G401.6 (cell line): ENCODE data around the gene SEC14L5.
"Not testable (repeated sequence)": the region's sequence is repeated elsewhere in the genome, so short reads cannot be mapped to it uniquely, and the experiment has no call there.

Source experiments
- FAIRE-seq: peaks from 2 replicates; lab custom pipeline; 2012; peaks lifted over from hg19 to GRCh38; lab: Jason Lieb, UNC

Gene SEC14L5

DNA sequence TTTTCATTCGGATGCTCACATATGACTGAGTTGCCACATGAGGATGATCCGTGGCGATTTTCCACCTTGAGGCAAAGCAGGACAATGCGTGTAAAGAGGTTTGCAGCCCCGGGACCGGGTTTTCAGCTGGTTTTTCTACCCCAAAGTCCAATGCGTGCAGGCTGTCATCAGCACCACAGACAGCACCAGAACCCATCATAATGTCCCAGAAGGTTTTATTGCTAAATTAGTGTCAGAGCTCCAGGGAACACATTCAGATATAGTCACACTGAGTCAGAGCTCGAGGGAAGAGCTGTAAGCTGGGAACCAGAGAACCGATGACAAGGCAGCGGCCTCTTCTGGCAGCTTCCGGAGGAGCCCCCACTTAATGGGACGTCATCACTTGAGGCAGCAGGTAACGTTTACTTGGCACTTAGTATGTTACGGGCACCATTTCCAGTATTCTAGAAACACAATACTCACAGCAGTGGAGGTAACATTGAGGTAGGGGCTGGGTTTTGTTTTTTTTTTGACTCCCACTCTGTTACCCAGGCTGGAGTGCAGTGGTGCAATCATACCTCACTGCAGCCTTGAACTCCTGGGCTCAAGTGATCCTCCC lies 84.5 kb downstream of the SEC14L5 start:
- FAIRE-seq, result no peak

- FAIRE-seq, result no peak
Observed at GRCh38 chr16:5044011-5044540, 85.9 kb downstream of the SEC14L5 start.

DNA sequence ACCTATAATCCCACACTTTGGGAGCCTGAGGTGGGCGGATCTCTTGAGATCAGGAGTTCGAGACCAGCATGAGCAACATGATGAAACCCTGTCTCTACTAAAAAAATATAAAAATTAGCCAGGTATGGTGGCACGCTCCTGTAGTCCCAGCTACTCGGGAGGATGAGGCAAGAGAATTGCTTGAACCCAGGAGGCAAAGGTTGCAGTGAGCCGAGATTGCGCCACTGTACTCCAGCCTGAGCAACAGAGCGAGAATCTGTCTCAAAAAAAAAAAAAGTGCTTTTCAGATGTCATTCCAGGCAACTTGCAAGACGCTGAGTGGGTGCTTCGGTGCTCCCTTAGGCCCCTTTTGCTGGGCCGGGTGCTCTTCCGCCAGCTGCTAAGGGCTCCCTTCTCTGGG lies 86.5 kb downstream of the SEC14L5 start:
- FAIRE-seq, result not testable (repeated sequence)

- FAIRE-seq, result no peak
Observed at GRCh38 chr16:5045499-5046115, 87.5 kb downstream of the SEC14L5 start.

GRCh38 chr16:5046914-5047313 lies 88.8 kb downstream of the SEC14L5 start:
- FAIRE-seq, result no peak

GRCh38 chr16:5054876-5055865 lies 97.0 kb downstream of the SEC14L5 start:
- no peak for FAIRE-seq

DNA sequence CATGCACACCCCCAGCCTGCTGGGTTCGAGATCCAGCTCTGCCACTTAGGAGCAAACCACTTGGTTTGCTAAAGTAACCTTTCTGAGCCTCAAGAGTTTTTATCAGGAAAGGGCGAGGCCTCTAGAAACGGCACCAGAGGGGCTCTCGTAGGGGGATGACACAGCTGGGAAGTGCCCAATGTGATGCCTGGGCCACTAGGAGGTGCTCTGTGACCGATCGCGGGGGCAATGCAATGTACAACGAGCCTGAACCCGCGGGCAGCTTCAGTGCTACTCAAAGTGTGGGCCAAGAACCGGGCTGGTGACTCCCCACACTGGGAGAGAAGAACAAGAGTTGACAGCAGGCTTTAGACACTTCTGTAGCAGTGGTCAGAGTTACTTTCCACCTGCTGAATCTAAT lies 98.2 kb downstream of the SEC14L5 start:
- no peak for FAIRE-seq

DNA sequence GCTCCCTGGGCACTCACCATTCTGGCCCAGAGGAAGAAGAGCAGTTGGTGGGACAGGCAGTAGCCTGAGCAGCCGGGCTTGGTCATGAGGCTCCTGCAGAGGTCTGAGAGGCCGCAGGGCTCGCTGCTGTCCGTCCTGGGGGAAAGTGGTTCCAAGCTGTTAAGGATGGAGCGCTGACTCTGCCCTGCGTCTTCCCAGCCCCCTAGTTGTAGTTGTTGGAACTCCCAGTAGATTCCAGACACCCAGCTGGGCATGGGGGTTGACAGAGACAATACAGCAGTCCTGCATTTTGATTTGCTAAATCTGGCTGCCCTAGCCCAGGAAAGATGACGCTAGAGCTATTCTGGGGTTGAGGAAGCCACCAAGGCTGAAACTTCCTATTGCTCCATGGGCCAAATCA lies 100.3 kb downstream of the SEC14L5 start:
- FAIRE-seq, result no peak

DNA sequence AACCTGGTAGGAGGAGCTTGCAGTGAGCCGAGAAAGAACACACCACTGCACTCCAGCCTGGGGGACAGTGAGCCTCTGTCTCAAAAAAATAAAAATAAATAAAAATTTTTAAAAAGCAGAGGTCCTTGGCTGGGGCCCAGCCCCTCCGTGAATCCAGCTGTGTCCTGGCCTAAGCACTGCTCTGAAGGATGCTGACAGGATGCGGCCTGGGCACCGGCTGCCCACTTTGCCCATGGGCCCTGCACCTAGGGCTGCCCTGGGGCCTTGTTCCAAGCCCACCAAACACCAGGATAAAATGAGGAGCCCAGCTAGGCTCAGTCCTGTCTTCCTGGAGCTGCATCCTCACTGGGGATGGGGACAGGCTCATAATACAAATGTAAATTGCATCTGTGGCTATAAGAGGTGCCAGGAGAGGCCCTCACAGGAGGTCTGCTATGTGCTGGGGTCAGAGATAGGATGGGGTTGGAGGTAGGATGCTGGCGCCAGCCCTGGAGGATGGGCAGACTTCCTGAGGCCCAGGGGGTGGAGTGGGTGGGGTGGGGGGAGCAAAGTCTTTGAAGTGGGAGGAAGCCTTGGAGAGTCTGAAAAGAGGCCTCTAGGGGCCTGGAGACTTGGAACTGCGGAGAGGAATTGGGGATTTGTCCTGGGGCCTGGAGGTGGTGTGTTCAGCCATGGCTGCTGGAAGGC lies 101.4 kb downstream of the SEC14L5 start:
- no peak for FAIRE-seq

- no peak for FAIRE-seq
Observed at GRCh38 chr16:5060073-5060641, 102.0 kb downstream of the SEC14L5 start.

GRCh38 chr16:5062051-5062450 lies 103.9 kb downstream of the SEC14L5 start:
- FAIRE-seq, result no peak

GRCh38 chr16:5062790-5063765 lies 104.9 kb downstream of the SEC14L5 start:
- no peak for FAIRE-seq

DNA sequence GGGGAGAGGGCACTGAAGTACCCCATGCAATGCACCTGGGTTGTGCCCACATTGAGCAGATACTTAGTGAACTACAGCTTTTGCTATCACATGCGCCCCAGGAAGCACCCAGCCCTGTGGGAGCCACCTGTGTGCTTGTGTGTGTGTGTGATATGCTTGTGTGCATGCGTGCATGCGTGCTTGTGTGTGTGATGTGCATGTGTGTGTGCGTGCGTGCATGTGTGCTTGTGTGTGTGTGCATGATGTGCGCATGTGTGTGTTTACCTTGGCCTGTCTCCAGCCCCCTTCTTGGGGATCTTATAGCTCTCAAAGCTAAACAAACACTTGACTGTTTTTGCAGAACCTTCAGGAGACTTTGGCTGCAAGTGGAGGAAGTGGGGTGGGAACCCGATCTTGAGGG lies 106.8 kb downstream of the SEC14L5 start:
- no peak for FAIRE-seq

- no peak for FAIRE-seq
Observed at GRCh38 chr16:5065326-5065725, 107.2 kb downstream of the SEC14L5 start.

- no peak for FAIRE-seq
Observed at GRCh38 chr16:5065813-5066212, 107.7 kb downstream of the SEC14L5 start, which contains the start of gene C16orf89. Gene C16orf89, minus strand, starts transcription at chr16:5065956. Its CDS starts 48 bp downstream, at chr16:5065908.

- FAIRE-seq, result no peak
Observed at GRCh38 chr16:5066511-5066910, 108.4 kb downstream of the SEC14L5 start.
